Trophoblast cell (in vitro differentiated cells and primary cell): ENCODE measurements around the gene MYBPH.

Source experiments
- DNase-seq, 2 donors: peaks; one replicate each; pipeline ENCODE4 v3.0.0-alpha.2; 2016
- H2AFZ ChIP-seq: 2 replicates; pipeline ENCODE4 v1.6.1; 2013; ENCODE audit warnings: low read length, moderate library complexity, mild to moderate bottlenecking; ENCODE audit not compliant: insufficient read depth, poor library complexity
- H2AK5ac ChIP-seq: 2 replicates; pipeline ENCODE4 v1.6.1; 2013; ENCODE audit warnings: mild to moderate bottlenecking, low read length
- H2BK120ac ChIP-seq: 2 replicates; pipeline ENCODE4 v1.6.1; 2013; ENCODE audit warnings: low read length, mild to moderate bottlenecking, moderate library complexity; ENCODE audit not compliant: insufficient read depth, poor library complexity
- H2BK12ac ChIP-seq: 2 replicates; pipeline ENCODE4 v1.6.1; 2013; ENCODE audit warnings: mild to moderate bottlenecking, low read length, moderate library complexity
- H2BK5ac ChIP-seq: 2 replicates; pipeline ENCODE4 v1.6.1; 2013; ENCODE audit warnings: low read length, low read depth, moderate library complexity, mild to moderate bottlenecking; ENCODE audit not compliant: poor library complexity
- H3K14ac ChIP-seq: 2 replicates; pipeline ENCODE4 v1.6.1; 2013; ENCODE audit warnings: mild to moderate bottlenecking, low read length
- H3K18ac ChIP-seq: 2 replicates; pipeline ENCODE4 v1.6.1; 2013; ENCODE audit warnings: mild to moderate bottlenecking, low read length
- H3K23ac ChIP-seq: 2 replicates; pipeline ENCODE4 v1.6.1; 2013; ENCODE audit warnings: low read length
- H3K27ac ChIP-seq: 2 replicates; pipeline ENCODE4 v1.5.1; 2013; ENCODE audit warnings: low read depth, mild to moderate bottlenecking, inconsistent platforms, low read length, moderate library complexity
- H3K27me3 ChIP-seq: 2 replicates; pipeline ENCODE4 v1.6.1; 2013; ENCODE audit warnings: inconsistent platforms, mild to moderate bottlenecking, low read length, moderate library complexity; ENCODE audit not compliant: insufficient read depth
- H3K36me3 ChIP-seq, 2 experiments: 1 replicate in 1 of 2; 2 replicates in 1 of 2; pipeline ENCODE4 v1.6.1; 2013; ENCODE audit warnings: low read length in 2 of 2, mild to moderate bottlenecking in 2 of 2, moderate library complexity in 1 of 2; ENCODE audit not compliant: insufficient read depth in 2 of 2, control insufficient read depth in 1 of 2
- H3K4ac ChIP-seq: 2 replicates; pipeline ENCODE4 v1.6.1; 2013; ENCODE audit warnings: low read depth, mild to moderate bottlenecking, low read length, moderate library complexity
- H3K4me1 ChIP-seq, 2 experiments: 1 replicate in 1 of 2; 2 replicates in 1 of 2; pipeline ENCODE4 v1.6.1; 2013; ENCODE audit warnings: low read length in 2 of 2, mild to moderate bottlenecking in 2 of 2, moderate library complexity in 1 of 2; ENCODE audit not compliant: insufficient read depth in 2 of 2, control insufficient read depth in 1 of 2
- H3K4me2 ChIP-seq: 2 replicates; pipeline ENCODE4 v1.6.1; 2013; ENCODE audit warnings: inconsistent platforms, mild to moderate bottlenecking, low read length, moderate library complexity
- H3K4me3 ChIP-seq: 2 replicates; pipeline ENCODE4 v1.5.1; 2013; ENCODE audit warnings: mild to moderate bottlenecking, low read depth, low read length, inconsistent platforms
- H3K79me1 ChIP-seq: one replicate; pipeline ENCODE4 v1.6.1; 2013; ENCODE audit warnings: low read length
- H3K79me2 ChIP-seq: 2 replicates; pipeline ENCODE4 v1.6.1; 2013; ENCODE audit warnings: low read length, mild to moderate bottlenecking; ENCODE audit not compliant: control insufficient read depth, insufficient read depth, poor library complexity
- H3K9ac ChIP-seq: 2 replicates; pipeline ENCODE4 v1.6.1; 2013; ENCODE audit warnings: mild to moderate bottlenecking, low read length
- H3K9me3 ChIP-seq: 2 replicates; pipeline ENCODE4 v1.6.1; 2013; ENCODE audit warnings: low read depth, mild to moderate bottlenecking, control low read depth, inconsistent platforms, low read length; ENCODE audit not compliant: insufficient read depth
- H4K12ac ChIP-seq: 2 replicates; pipeline ENCODE4 v1.6.1; 2013; ENCODE audit warnings: low read depth, mild to moderate bottlenecking, low read length, moderate library complexity
- H4K8ac ChIP-seq: 2 replicates; pipeline ENCODE4 v1.6.1; 2013; ENCODE audit warnings: low read depth, mild to moderate bottlenecking, low read length, moderate library complexity
- H4K91ac ChIP-seq: one replicate; pipeline ENCODE4 v1.6.1; 2013; ENCODE audit warnings: low read depth, mild to moderate bottlenecking, low read length, moderate library complexity
- WGBS: extraction: QIAGEN DNeasy Blood & Tissue Kit; methylation state at CpG from one replicate; pipeline ENCODE4 v1.1.7; 2013; ENCODE audit warnings: missing lambda C conversion rate; ENCODE audit not compliant: insufficient read length, insufficient coverage; ENCODE audit errors: extremely low coverage; 5-methylcytosine and 5-hydroxymethylcytosine counted together

Gene MYBPH

GRCh38 chr1:203176273-203177035 is 828 bp upstream of the MYBPH start:
- Histone ChIP-seq H3K4ac (no peak overlapping the region), H3K79me2 (no peaks in the 10 kb centered on the region), H3K4me2 (no peak overlapping the region), H2BK5ac (no peak overlapping the region), H4K12ac (no peak overlapping the region), H3K27me3 (no peaks in the 10 kb centered on the region), H4K8ac (no peak overlapping the region), H2AK5ac (no peak overlapping the region), H3K14ac (no peak overlapping the region), H3K27ac (no peak overlapping the region), H2BK12ac (no peak overlapping the region), H3K36me3 (no peaks in the 10 kb centered on the region), H2AFZ (no peak overlapping the region), H3K9ac (no peak overlapping the region), H3K79me1 (no peaks in the 10 kb centered on the region), H4K91ac (no peak overlapping the region), H3K9me3 (peaks cover 2% of the 10 kb centered on the region), H3K4me1 (no peaks in the 10 kb centered on the region), H2BK120ac (no peak overlapping the region), H3K18ac (no peak overlapping the region), H3K23ac (no peak overlapping the region), H3K4me3 (no peak overlapping the region)
- WGBS, result no CpG with 5 or more reads among the region's 9 CpGs
- DNase-seq, result no peak

GRCh38 chr1:203175827-203176241 is 208 bp upstream of the MYBPH start:
- no peaks in the 10 kb centered on the region for H3K4me1 ChIP-seq
- WGBS, result no CpG with 5 or more reads among the region's 9 CpGs

GRCh38 chr1:203174324-203174985 is 1.2 kb downstream of the MYBPH start:
- Histone ChIP-seq H4K12ac (no peak overlapping the region), H2AK5ac (no peak overlapping the region), H3K27ac (no peak overlapping the region), H3K36me3 (no peaks in the 10 kb centered on the region), H4K8ac (no peak overlapping the region), H3K79me1 (no peaks in the 10 kb centered on the region), H3K27me3 (no peaks in the 10 kb centered on the region), H3K4me1 (no peaks in the 10 kb centered on the region), H2BK120ac (no peak overlapping the region), H3K79me2 (no peaks in the 10 kb centered on the region), H2BK5ac (no peak overlapping the region), H3K4me2 (no peak overlapping the region), H3K9ac (no peak overlapping the region), H4K91ac (no peak overlapping the region), H3K14ac (no peak overlapping the region), H2BK12ac (no peak overlapping the region), H3K4me3 (no peak overlapping the region), H3K18ac (no peak overlapping the region), H3K9me3 (peaks cover 5% of the 10 kb centered on the region), H3K23ac (no peak overlapping the region), H2AFZ (no peak overlapping the region), H3K4ac (no peak overlapping the region)
- no CpG with 5 or more reads among the region's 12 CpGs for WGBS
- DNase-seq, result no peak

More at GRCh38 chr1:203175827-203176241, 208 bp upstream of the MYBPH start:
- H4K8ac ChIP-seq, result no peak overlapping the region
- no peak overlapping the region for H4K12ac ChIP-seq
- no peaks in the 10 kb centered on the region for H3K27me3 ChIP-seq
- no peak overlapping the region for H3K14ac ChIP-seq
- no peak for DNase-seq
- H2AK5ac ChIP-seq, result no peak overlapping the region
- no peak overlapping the region for H2BK120ac ChIP-seq
- no peak overlapping the region for H3K23ac ChIP-seq
- no peaks in the 10 kb centered on the region for H3K79me1 ChIP-seq
- no peak overlapping the region for H3K4me3 ChIP-seq
- no peak overlapping the region for H3K9ac ChIP-seq
- H3K36me3 ChIP-seq, result no peaks in the 10 kb centered on the region
- H2BK5ac ChIP-seq, result no peak overlapping the region
- peaks cover 5% of the 10 kb centered on the region for H3K9me3 ChIP-seq
- no peak overlapping the region for H3K4ac ChIP-seq
- H3K79me2 ChIP-seq, result no peaks in the 10 kb centered on the region
- no peak overlapping the region for H4K91ac ChIP-seq
- no peak overlapping the region for H3K4me2 ChIP-seq
- H3K27ac ChIP-seq, result no peak overlapping the region
- no peak overlapping the region for H3K18ac ChIP-seq
- H2BK12ac ChIP-seq, result no peak overlapping the region
- H2AFZ ChIP-seq, result no peak overlapping the region

GRCh38 chr1:203173566-203173965 is 2.1 kb downstream of the MYBPH start:
- Histone ChIP-seq H3K79me1 (no peaks in the 10 kb centered on the region), H3K79me2 (no peaks in the 10 kb centered on the region), H2AK5ac (no peak overlapping the region), H3K9me3 (peaks cover 5% of the 10 kb centered on the region), H3K18ac (no peak overlapping the region), H2AFZ (no peak overlapping the region), H4K8ac (no peak overlapping the region), H3K14ac (no peak overlapping the region), H3K36me3 (no peaks in the 10 kb centered on the region), H3K4me1 (no peaks in the 10 kb centered on the region), H4K12ac (no peak overlapping the region), H3K9ac (no peak overlapping the region), H3K4ac (no peak overlapping the region), H3K27me3 (no peaks in the 10 kb centered on the region), H2BK120ac (no peak overlapping the region), H3K23ac (no peak overlapping the region), H3K27ac (no peak overlapping the region), H4K91ac (no peak overlapping the region), H3K4me2 (no peak overlapping the region), H3K4me3 (no peak overlapping the region), H2BK5ac (no peak overlapping the region), H2BK12ac (no peak overlapping the region)
- WGBS, result no CpG with 5 or more reads among the region's 5 CpGs
- no peak for DNase-seq
